C4-2B (cell line): ENCODE results near the gene C1orf232.
A peak's percentile ranks its signal among the peaks of the same experiment; 100 is the strongest.

Source experiments
- H3K27ac ChIP-seq: fragments of 450-650 bp; 2 replicates; pipeline ENCODE4 v1.5.1; 2017
- CTCF ChIP-seq: fragments of 450-650 bp; conservative IDR thresholded peaks from 2 replicates; pipeline ENCODE4 v1.5.1; 2017; ENCODE audit warnings: mild to moderate bottlenecking
- ZFX ChIP-seq: fragments of 450-650 bp; IDR thresholded peaks from 2 replicates; pipeline ENCODE4 v1.6.1; 2017

Gene C1orf232

GRCh38 chr1:26177182-26177684 is 8.5 kb upstream of the C1orf232 start, which contains the start of gene CNKSR1:
Gene CNKSR1 (plus strand): TSS chr1:26177491. CDS start chr1:26177548, 57 bp downstream.
- peak within 1 kb of the TSS; percentile 64 for H3K27ac ChIP-seq
- TF ChIP-seq ZFX (no peak), CTCF (peak; percentile 40; the same call in 1 of the 2 replicates)

GRCh38 chr1:26175346-26175745 is 6.6 kb upstream of the C1orf232 start:
- TF ChIP-seq CTCF: no peak
- no peak for TF ChIP-seq ZFX
- no peak overlapping the region for H3K27ac ChIP-seq

- H3K27ac ChIP-seq: peak within 1 kb of the TSS; percentile 86
- TF ChIP-seq ZFX (no peak), CTCF (no peak)
These were observed 2.6 kb upstream of the C1orf232 start, which contains the start of gene ZNF593OS for GRCh38 chr1:26171084-26172072. Gene ZNF593OS (minus strand): TSS chr1:26171832. CDS start chr1:26171661, 171 bp downstream.

- H3K27ac ChIP-seq: peak overlapping the region; percentile 86
- no peak for TF ChIP-seq CTCF
- no peak for TF ChIP-seq ZFX
These were observed 1.7 kb upstream of the C1orf232 start for GRCh38 chr1:26170472-26170821.

GRCh38 chr1:26169669-26170471 is 1.1 kb upstream of the C1orf232 start, which contains the start of gene ZNF593:
Gene ZNF593 (plus strand): TSS chr1:26169908. CDS start chr1:26169984, 76 bp downstream.
- no peak for TF ChIP-seq ZFX
- peak; percentile 87 for TF ChIP-seq CTCF
- H3K27ac ChIP-seq: peak within 1 kb of the TSS; percentile 86

GRCh38 chr1:26169198-26169554 is 413 bp upstream of the C1orf232 start:
- no peak for TF ChIP-seq ZFX
- H3K27ac ChIP-seq: peak overlapping the region; percentile 86

GRCh38 chr1:26166719-26167281 is 2.0 kb downstream of the C1orf232 start:
- no peak for TF ChIP-seq CTCF
- no peak for TF ChIP-seq ZFX
- no peak overlapping the region for H3K27ac ChIP-seq
